ENCODE results near the gene PTPRD.

The PTPRD gene

GRCh38 chr9:8570776-8571175 lies 2042.0 kb downstream of the PTPRD start:
- H3K9me3 ChIP-seq (ENCODE audit: control insufficient read depth, insufficient read depth, low read depth, low read length), result no peaks in the 10 kb centered on the region
- no peaks in the 10 kb centered on the region for H3K36me3 ChIP-seq (ENCODE audit: control insufficient read depth in 2 of 2, insufficient read depth in 1 of 2, low read length in 2 of 2)
- TF ChIP-seq ZNF585B (tag by site-specific recombination; IDR thresholded peaks at IDR 0.05), result no peak
- no peak for TF ChIP-seq GFI1B (tag by site-specific recombination; IDR thresholded peaks at IDR 0.05)
- no peak for TF ChIP-seq ZNF768 (tag by site-specific recombination; IDR thresholded peaks at IDR 0.05)
- TF ChIP-seq YY1 (tag by site-specific recombination; IDR thresholded peaks at IDR 0.05), result no peak
- TF ChIP-seq, protein P1, sequence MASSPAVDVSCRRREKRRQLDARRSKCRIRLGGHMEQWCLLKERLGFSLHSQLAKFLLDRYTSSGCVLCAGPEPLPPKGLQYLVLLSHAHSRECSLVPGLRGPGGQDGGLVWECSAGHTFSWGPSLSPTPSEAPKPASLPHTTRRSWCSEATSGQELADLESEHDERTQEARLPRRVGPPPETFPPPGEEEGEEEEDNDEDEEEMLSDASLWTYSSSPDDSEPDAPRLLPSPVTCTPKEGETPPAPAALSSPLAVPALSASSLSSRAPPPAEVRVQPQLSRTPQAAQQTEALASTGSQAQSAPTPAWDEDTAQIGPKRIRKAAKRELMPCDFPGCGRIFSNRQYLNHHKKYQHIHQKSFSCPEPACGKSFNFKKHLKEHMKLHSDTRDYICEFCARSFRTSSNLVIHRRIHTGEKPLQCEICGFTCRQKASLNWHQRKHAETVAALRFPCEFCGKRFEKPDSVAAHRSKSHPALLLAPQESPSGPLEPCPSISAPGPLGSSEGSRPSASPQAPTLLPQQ (tag by site-specific recombination; IDR thresholded peaks at IDR 0.05), result no peak
- no peak for TF ChIP-seq YY2 (tag by site-specific recombination; IDR thresholded peaks at IDR 0.05)
- TF ChIP-seq ZNF239 (tag by site-specific recombination; IDR thresholded peaks at IDR 0.05), result no peak
- no peak for TF ChIP-seq ZNF560 (tag by site-specific recombination; IDR thresholded peaks at IDR 0.05; ENCODE audit: borderline replicate concordance)
- TF ChIP-seq, protein P2, sequence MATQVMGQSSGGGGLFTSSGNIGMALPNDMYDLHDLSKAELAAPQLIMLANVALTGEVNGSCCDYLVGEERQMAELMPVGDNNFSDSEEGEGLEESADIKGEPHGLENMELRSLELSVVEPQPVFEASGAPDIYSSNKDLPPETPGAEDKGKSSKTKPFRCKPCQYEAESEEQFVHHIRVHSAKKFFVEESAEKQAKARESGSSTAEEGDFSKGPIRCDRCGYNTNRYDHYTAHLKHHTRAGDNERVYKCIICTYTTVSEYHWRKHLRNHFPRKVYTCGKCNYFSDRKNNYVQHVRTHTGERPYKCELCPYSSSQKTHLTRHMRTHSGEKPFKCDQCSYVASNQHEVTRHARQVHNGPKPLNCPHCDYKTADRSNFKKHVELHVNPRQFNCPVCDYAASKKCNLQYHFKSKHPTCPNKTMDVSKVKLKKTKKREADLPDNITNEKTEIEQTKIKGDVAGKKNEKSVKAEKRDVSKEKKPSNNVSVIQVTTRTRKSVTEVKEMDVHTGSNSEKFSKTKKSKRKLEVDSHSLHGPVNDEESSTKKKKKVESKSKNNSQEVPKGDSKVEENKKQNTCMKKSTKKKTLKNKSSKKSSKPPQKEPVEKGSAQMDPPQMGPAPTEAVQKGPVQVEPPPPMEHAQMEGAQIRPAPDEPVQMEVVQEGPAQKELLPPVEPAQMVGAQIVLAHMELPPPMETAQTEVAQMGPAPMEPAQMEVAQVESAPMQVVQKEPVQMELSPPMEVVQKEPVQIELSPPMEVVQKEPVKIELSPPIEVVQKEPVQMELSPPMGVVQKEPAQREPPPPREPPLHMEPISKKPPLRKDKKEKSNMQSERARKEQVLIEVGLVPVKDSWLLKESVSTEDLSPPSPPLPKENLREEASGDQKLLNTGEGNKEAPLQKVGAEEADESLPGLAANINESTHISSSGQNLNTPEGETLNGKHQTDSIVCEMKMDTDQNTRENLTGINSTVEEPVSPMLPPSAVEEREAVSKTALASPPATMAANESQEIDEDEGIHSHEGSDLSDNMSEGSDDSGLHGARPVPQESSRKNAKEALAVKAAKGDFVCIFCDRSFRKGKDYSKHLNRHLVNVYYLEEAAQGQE (tag by site-specific recombination; IDR thresholded peaks at IDR 0.05), result no peak
- TF ChIP-seq ZNF37A (tag by site-specific recombination; IDR thresholded peaks at IDR 0.05), result no peak
- no peak for TF ChIP-seq ZNF473 (tag by site-specific recombination; IDR thresholded peaks at IDR 0.05)
- TF ChIP-seq ZNF174 (tag by site-specific recombination; IDR thresholded peaks at IDR 0.05), result no peak
- no peak for TF ChIP-seq ZFP37 (tag by site-specific recombination; IDR thresholded peaks at IDR 0.05)
- TF ChIP-seq, protein P3, sequence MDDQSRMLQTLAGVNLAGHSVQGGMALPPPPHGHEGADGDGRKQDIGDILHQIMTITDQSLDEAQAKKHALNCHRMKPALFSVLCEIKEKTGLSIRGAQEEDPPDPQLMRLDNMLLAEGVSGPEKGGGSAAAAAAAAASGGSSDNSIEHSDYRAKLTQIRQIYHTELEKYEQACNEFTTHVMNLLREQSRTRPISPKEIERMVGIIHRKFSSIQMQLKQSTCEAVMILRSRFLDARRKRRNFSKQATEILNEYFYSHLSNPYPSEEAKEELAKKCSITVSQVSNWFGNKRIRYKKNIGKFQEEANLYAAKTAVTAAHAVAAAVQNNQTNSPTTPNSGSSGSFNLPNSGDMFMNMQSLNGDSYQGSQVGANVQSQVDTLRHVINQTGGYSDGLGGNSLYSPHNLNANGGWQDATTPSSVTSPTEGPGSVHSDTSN (CRISPR knock-in tag; IDR thresholded peaks at IDR 0.05), result no peak
- TF ChIP-seq ZNF341 (tag by site-specific recombination; IDR thresholded peaks at IDR 0.05; ENCODE audit: low read depth), result no peak
- no peak for TF ChIP-seq ZNF610 (tag by site-specific recombination; IDR thresholded peaks at IDR 0.05; ENCODE audit: borderline replicate concordance)
- TF ChIP-seq ZNF76 (tag by site-specific recombination; IDR thresholded peaks at IDR 0.05; ENCODE audit: borderline replicate concordance, low read depth), result no peak
- TF ChIP-seq ZBTB7A (tag by site-specific recombination; IDR thresholded peaks at IDR 0.05; ENCODE audit: low read depth), result no peak
- no peak for TF ChIP-seq ZNF707 (tag by site-specific recombination; IDR thresholded peaks at IDR 0.05)
- TF ChIP-seq SCRT1 (tag by site-specific recombination; IDR thresholded peaks at IDR 0.05; ENCODE audit: borderline replicate concordance), result no peak
- H3K27ac ChIP-seq (ENCODE audit: extremely low read depth, low read depth, low read length), result no peak overlapping the region
- ChIA-PET CTCF (interaction anchor here (0.6 kb wide), 1 partner anchor 381 kb away, joined by 4 read pairs; no protein-coding TSS in a partner anchor), POLR2A (no interaction called here)
- H3K4me1 ChIP-seq (ENCODE audit: control insufficient read depth, insufficient read depth, low read length), result peaks cover 7% of the 10 kb centered on the region
- H3K4me3 ChIP-seq (ENCODE audit: low read depth, low read length), result no peak overlapping the region

DNA sequence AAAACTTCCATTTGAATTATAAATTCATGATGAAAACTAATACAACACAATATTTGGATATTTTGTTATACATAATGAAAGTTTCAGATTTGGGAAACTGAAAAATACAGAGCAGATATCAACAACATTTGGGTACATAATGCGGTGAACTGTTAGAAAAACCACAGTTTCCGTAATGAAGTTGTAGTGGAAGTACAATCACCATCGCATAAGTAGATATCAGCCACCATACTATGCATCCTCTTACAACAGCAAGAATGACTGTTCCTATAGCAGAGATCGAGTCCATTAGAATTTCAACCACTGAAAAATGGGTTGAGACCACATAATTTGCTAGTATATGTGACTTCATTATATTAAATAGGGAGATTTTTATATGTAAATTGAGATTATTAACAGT lies 2043.0 kb downstream of the PTPRD start:
- ChIA-PET CTCF (no interaction called here), POLR2A (no interaction called here)
- peaks cover 7% of the 10 kb centered on the region for H3K4me1 ChIP-seq (ENCODE audit: control insufficient read depth, insufficient read depth, low read length)
- TF ChIP-seq GFI1B (tag by site-specific recombination; IDR thresholded peaks at IDR 0.05) (no peak), ZNF629 (tag by site-specific recombination; IDR thresholded peaks at IDR 0.05) (no peak), ZNF248 (tag by site-specific recombination; IDR thresholded peaks at IDR 0.05) (no peak)
- H3K27ac ChIP-seq (ENCODE audit: extremely low read depth, low read depth, low read length), result no peak overlapping the region
- no peak overlapping the region for H3K4me3 ChIP-seq (ENCODE audit: low read depth, low read length)
- H3K36me3 ChIP-seq (ENCODE audit: control insufficient read depth in 2 of 2, insufficient read depth in 1 of 2, low read length in 2 of 2), result no peaks in the 10 kb centered on the region
- no peaks in the 10 kb centered on the region for H3K9me3 ChIP-seq (ENCODE audit: control insufficient read depth, insufficient read depth, low read depth, low read length)
